Measurements from ENCODE around the gene RAD51B. TPM values are rescaled to one million over a fixed set of nuclear protein-coding genes. Genes with fewer than 3 reads are reported as not detected.
"Not testable (repeated sequence)": the region's sequence is repeated elsewhere in the genome, so short reads cannot be mapped to it uniquely, and the experiment has no call there.

The RAD51B gene
- total and polyA plus RNA-seq, 8 donors, result 1.8 to 30.7 (median 15.3) TPM

DNA sequence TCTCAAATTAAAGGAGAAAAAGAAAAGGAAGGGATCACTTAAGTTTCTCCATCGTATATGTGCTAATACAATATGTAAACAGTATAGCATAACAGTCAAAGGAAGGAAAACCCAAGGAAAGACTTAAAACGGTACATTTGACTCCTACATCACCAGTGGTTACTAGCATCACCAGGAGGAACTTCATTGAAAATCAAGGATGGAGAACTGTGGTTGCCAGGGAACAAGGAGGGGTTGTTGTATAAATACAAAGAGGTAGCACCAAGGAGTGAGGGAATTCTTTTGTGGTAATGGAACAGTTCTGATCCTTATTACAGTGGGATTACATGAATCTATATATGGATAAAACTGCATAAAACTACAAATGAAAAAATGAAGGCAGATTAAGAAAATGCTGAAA, 4.8 kb upstream of the RAD51B start:
- 50 to 67% (median 61%) methylated on average over 2 of the region's 2 CpGs for WGBS, 5 donors
- Histone ChIP-seq H3K9me3 (no peaks in the 10 kb centered on the region), H3K4me3 (peak overlapping the region in 1 of 4 donors; percentile 86), H3K27me3 (no peaks in the 10 kb centered on the region), H3K36me3 (peaks cover 7 to 44% (median 38%) of the 10 kb centered on the region in 4 donors), H3K4me1 (peaks cover 18 to 36% (median 30%) of the 10 kb centered on the region in 4 donors), H3K27ac (no peak overlapping the region)
- intact Hi-C loops (cut with DNase I; ENCODE audit: low total_unique reads), result no loop called here
- TF ChIP-seq POLR2A (IDR thresholded peaks at IDR 0.05) (no peak), EP300 (IDR thresholded peaks at IDR 0.05) (no peak), POLR2AphosphoS5 (IDR thresholded peaks at IDR 0.05) (no peak)
- TF ChIP-seq, protein P1, sequence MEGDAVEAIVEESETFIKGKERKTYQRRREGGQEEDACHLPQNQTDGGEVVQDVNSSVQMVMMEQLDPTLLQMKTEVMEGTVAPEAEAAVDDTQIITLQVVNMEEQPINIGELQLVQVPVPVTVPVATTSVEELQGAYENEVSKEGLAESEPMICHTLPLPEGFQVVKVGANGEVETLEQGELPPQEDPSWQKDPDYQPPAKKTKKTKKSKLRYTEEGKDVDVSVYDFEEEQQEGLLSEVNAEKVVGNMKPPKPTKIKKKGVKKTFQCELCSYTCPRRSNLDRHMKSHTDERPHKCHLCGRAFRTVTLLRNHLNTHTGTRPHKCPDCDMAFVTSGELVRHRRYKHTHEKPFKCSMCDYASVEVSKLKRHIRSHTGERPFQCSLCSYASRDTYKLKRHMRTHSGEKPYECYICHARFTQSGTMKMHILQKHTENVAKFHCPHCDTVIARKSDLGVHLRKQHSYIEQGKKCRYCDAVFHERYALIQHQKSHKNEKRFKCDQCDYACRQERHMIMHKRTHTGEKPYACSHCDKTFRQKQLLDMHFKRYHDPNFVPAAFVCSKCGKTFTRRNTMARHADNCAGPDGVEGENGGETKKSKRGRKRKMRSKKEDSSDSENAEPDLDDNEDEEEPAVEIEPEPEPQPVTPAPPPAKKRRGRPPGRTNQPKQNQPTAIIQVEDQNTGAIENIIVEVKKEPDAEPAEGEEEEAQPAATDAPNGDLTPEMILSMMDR (IDR thresholded peaks at IDR 0.05), result no peak
- DNase-seq, result no peak

DNA sequence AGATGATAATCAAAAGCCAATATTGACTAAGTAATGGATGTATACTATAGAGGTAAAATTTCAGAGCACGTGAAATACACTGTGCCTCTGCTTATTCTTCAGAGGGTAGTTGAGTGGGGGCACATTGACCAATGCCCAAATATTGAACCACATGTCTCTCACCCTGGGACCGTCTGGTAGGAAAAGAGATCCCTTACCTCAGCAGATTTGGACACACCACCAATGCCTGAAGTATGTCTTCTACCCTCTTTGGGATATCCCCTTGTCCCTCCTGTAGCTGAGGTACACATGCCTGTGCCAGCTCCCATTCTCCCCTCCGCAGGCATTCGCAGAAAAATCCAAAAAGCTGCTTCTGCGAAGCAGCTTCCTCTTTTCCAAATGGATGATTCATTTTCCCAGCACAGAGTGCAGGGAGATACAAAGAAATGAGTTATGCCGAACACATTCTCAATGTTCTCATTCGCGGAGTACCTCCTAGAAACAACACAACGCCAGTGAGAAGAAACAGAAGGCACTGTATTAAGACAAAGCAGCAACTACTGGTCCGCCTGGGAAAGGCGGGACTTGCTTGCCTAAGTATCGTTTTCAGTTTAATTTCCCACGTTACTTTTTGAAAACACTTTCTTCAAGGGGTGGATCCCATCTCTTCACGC, 3.9 kb upstream of the RAD51B start:
- intact Hi-C loops (cut with DNase I; ENCODE audit: low total_unique reads), result no loop called here
- H3K36me3 ChIP-seq, result peaks cover 0 to 35% (median 30%) of the 10 kb centered on the region in 4 donors
- no peaks in the 10 kb centered on the region for H3K9me3 ChIP-seq
- H3K4me1 ChIP-seq, result peaks cover 18 to 42% (median 37%) of the 10 kb centered on the region in 4 donors
- H3K4me3 ChIP-seq, result peak overlapping the region; percentile 79 to 88 (median 84)
- peak overlapping the region; percentile 21 to 88 (median 84) for H3K27ac ChIP-seq
- TF ChIP-seq EP300 (IDR thresholded peaks at IDR 0.05), result no peak
- WGBS, 5 donors, result 2 to 5% (median 4%) methylated on average over 14 of the region's 14 CpGs
- DNase-seq, result peak in 1 of 2 donors; percentile 47
- H3K27me3 ChIP-seq, result no peaks in the 10 kb centered on the region

DNA sequence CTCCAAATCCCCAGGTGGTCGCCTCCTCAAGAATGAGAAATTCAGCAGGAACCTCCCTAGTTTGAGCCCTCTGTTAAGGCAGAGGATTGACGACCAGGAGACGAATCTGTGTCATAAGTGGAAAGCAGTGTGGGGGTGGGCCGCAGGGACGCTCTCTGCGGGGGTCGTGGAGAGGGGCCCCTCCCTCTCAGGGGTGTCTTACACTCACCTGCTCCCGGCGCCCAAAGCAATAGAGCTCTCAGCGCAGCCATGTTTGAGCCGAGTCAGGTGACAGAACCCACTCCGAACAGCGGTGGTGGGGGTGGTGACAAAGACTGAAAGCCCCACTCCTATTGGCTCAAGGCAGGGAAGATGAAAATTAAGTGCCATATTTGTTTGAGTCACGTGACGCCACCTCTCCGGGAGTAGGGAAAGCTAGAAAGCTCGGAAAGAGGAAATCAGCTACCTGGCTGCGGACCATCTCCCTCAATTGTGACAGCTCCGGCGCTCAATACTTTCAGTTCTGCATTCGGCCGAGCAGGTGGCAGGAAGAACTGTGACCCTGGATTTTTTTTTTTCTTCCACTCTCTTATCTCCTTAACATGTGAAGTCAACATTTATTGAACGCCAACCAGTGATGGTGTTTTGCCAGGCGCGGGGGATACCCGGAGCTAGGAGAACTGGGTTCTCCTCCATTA, 3.1 kb upstream of the RAD51B start, which contains the start of gene ZFYVE26:
TSS of gene ZFYVE26 (minus strand) at position 265 of the 677 bp plus-strand sequence. CDS start 627 bp downstream, outside the sequence.
- Histone ChIP-seq H3K4me3 (peak within 1 kb of the TSS; percentile 79 to 88 (median 84)), H3K27ac (peak within 1 kb of the TSS; percentile 67 to 88 (median 84)), H3K4me1 (peaks cover 18 to 50% (median 39%) of the 10 kb centered on the region in 4 donors), H3K36me3 (peaks cover 0 to 28% (median 23%) of the 10 kb centered on the region in 4 donors), H3K27me3 (no peaks in the 10 kb centered on the region), H3K9me3 (no peaks in the 10 kb centered on the region)
- DNase-seq, result peak; percentile 92 to 98
- 0 to 1% (median 1%) methylated on average over 24 to 26 of the region's 26 CpGs for WGBS, 5 donors
- TF ChIP-seq, protein P1 (IDR thresholded peaks at IDR 0.05), result no peak
- TF ChIP-seq POLR2AphosphoS5 (IDR thresholded peaks at IDR 0.05), result peak; percentile 70 to 86 (median 85)
- no peak for TF ChIP-seq EP300 (IDR thresholded peaks at IDR 0.05)
- no peak for TF ChIP-seq POLR2A (IDR thresholded peaks at IDR 0.05)
- intact Hi-C loops (cut with DNase I; ENCODE audit: low total_unique reads), result no loop called here

DNA sequence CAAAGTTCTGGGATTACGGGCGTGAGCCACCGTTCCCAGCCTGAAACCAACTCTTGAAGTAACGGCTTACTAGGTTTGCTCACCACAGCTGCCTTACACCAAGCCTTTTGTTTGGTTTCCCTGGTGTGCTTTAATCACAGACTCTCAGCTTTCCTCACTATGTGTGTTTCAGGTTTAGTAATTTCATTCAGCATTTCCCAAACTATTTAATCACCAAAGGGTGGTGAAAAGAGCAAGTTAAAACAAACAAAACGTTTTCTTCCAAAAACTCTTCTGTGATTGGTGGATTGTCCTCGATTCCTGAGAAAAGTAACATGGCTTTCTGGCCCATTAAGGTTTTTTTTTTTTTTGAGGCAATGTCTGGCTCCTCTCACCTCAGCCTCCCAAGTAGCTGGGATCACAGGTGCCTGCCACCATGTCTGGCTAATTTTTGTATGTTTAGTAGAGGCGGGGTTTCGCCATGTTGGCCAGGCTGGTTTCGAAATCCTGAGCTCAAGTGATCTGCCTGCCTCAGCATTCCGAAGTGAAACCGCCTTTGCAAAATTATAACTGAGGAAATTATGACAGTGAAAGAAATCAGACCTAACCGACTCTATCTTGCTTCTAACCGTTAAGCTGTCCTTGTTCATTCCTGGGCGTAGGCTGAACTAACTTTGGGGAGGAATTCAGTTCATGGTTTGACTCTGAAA, 1.7 kb upstream of the RAD51B start:
- intact Hi-C loops (cut with DNase I; ENCODE audit: low total_unique reads), result no loop called here
- Histone ChIP-seq H3K9me3 (no peaks in the 10 kb centered on the region), H3K27me3 (no peaks in the 10 kb centered on the region), H3K27ac (peak overlapping the region in 2 of 5 donors; percentile 84 to 88), H3K4me1 (peaks cover 18 to 50% (median 39%) of the 10 kb centered on the region in 4 donors), H3K36me3 (peaks cover 0 to 14% (median 13%) of the 10 kb centered on the region in 4 donors), H3K4me3 (no peak overlapping the region)
- TF ChIP-seq POLR2AphosphoS5 (IDR thresholded peaks at IDR 0.05) (no peak), POLR2A (IDR thresholded peaks at IDR 0.05) (no peak), EP300 (IDR thresholded peaks at IDR 0.05) (no peak)
- TF ChIP-seq, protein P1 (IDR thresholded peaks at IDR 0.05), result no peak
- 79 to 89% (median 87%) methylated on average over 14 of the region's 14 CpGs for WGBS, 5 donors
- DNase-seq, result no peak

DNA sequence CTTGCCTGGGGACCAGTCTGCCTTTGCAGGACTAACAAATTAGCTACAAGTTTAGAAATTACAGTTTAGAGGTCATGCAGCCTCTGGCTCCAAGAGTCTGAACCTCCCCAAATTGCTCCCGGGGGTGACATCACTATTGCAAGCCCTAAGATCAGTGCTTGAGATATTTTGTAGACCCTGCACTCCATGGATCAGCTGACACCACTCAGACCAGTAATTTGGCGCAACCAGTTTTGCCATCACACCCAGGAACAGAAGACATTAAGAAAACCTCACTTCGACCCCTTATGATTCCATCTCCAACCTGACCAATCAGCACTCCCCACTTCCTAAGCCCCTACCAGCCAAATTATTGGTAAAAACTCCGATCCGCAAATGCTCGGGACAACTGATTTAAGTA, 1.1 kb upstream of the RAD51B start:
- H3K36me3 ChIP-seq; H3K9me3 ChIP-seq; intact Hi-C loops (cut with DNase I; ENCODE audit: low total_unique reads); H3K27ac ChIP-seq; H3K4me3 ChIP-seq; H3K27me3 ChIP-seq; DNase-seq: not testable (repeated sequence)
- 93 to 99% (median 95%) methylated on average over 6 of the region's 6 CpGs for WGBS, 5 donors
- H3K4me1 ChIP-seq, result peaks cover 18 to 50% (median 39%) of the 10 kb centered on the region in 4 donors
